Measurements from ENCODE around the gene POLA2. TPM values are rescaled to one million over a fixed set of nuclear protein-coding genes. Genes with fewer than 3 reads are reported as not detected.
"Not testable (repeated sequence)": the region's sequence is repeated elsewhere in the genome, so short reads cannot be mapped to it uniquely, and the experiment has no call there.

The POLA2 gene
- total and polyA plus RNA-seq, 2 donors (not counting 1 experiment from before 2014, with no cell fraction given) = 2.8 to 9.8 TPM

DNA sequence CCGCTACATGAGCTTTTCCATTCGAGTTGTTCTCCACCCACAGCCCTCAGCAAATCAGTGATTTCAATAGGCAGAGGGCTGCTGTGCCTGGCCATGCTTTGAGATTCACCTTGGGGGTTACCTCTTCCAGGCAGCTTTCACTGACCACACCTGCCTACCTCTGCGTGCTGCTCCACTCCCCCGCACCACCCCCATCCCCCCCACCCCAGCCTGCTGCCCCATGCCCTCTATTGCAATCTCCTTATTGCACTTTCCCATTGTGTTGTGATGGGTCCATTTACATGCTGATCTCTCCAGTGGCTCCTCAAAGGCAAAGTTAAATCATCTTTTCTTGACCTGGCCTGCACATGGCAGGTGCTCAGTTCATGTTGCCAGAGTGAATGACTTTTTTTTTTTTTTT is 18.0 kb upstream of the POLA2 start:
- no peak for DNase-seq (ENCODE audit: low read depth in 2 of 2)
- H3K27ac ChIP-seq (ENCODE audit: insufficient read depth, low read length) = no peak overlapping the region
- H3K36me3 ChIP-seq (ENCODE audit: control insufficient read depth, insufficient read depth, low read length) = no peaks in the 10 kb centered on the region
- no peaks in the 10 kb centered on the region for H3K9me3 ChIP-seq (ENCODE audit: control insufficient read depth, insufficient read depth, low read depth, low read length)
- H3K27me3 ChIP-seq (ENCODE audit: control insufficient read depth, insufficient read depth, low read length) = no peaks in the 10 kb centered on the region
- no peak overlapping the region for H2AFZ ChIP-seq (ENCODE audit: low read length)
- no peaks in the 10 kb centered on the region for H3K79me2 ChIP-seq (ENCODE audit: control insufficient read depth, insufficient read depth, low read length)
- no peak overlapping the region for H3K4me2 ChIP-seq (ENCODE audit: extremely low read depth, insufficient read depth, low read length)
- no peak overlapping the region for H3K4me3 ChIP-seq (replicated peaks in 1 of 4; ENCODE audit: control extremely low read depth in 1 of 4, insufficient read depth in 1 of 4, low read depth in 3 of 4, low read length in 4 of 4)
- no peaks in the 10 kb centered on the region for H3K4me1 ChIP-seq (ENCODE audit: control insufficient read depth, extremely low read depth, insufficient read depth, low read length)
- TF ChIP-seq CTCF (conservative IDR thresholded peaks at IDR 0.05 in 1 of 2, IDR thresholded peaks at IDR 0.05 in 1 of 2; ENCODE audit: low read depth in 1 of 2, low read length in 2 of 2) = no peak
- no peak for TF ChIP-seq EZH2 (IDR thresholded peaks at IDR 0.05; ENCODE audit: low read length, missing control alignments)
- no peaks in the 10 kb centered on the region for H4K20me1 ChIP-seq (ENCODE audit: control insufficient read depth, extremely low read depth, insufficient read depth, low read length)
- no peak overlapping the region for H3K9ac ChIP-seq (ENCODE audit: insufficient read depth, low read length)

- H3K79me2 ChIP-seq (ENCODE audit: control insufficient read depth, insufficient read depth, low read length); DNase-seq (ENCODE audit: low read depth in 2 of 2); H3K4me3 ChIP-seq (replicated peaks in 1 of 4; ENCODE audit: control extremely low read depth in 1 of 4, insufficient read depth in 1 of 4, low read depth in 3 of 4, low read length in 4 of 4); H3K9ac ChIP-seq (ENCODE audit: insufficient read depth, low read length); H3K36me3 ChIP-seq (ENCODE audit: control insufficient read depth, insufficient read depth, low read length); H3K27me3 ChIP-seq (ENCODE audit: control insufficient read depth, insufficient read depth, low read length); H2AFZ ChIP-seq (ENCODE audit: low read length); H3K27ac ChIP-seq (ENCODE audit: insufficient read depth, low read length); H3K4me2 ChIP-seq (ENCODE audit: extremely low read depth, insufficient read depth, low read length); H4K20me1 ChIP-seq (ENCODE audit: control insufficient read depth, extremely low read depth, insufficient read depth, low read length); H3K9me3 ChIP-seq (ENCODE audit: control insufficient read depth, insufficient read depth, low read depth, low read length); H3K4me1 ChIP-seq (ENCODE audit: control insufficient read depth, extremely low read depth, insufficient read depth, low read length): not testable (repeated sequence)
These were observed 16.7 kb upstream of the POLA2 start for GRCh38 chr11:65245046-65245445.

DNA sequence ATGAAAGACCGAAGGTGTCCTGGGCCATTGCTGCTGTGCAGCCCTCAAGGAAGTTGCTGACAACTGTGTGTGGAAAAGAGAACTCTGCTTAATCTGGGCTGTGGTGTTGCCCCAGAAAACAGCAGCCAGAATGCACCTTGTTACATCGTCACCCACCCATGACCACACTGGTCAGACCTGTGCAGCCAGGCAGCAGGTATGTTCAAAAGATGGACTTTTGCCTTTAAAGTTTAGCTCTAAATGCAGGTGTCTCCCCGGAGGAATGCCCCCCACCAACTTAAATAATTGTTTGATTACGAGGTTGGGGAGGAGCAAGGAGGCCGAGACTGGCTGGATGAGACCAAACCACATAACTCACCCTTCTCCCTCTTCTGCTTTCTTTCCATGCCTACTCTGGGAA is 15.3 kb upstream of the POLA2 start:
- no peaks in the 10 kb centered on the region for H3K79me2 ChIP-seq (ENCODE audit: control insufficient read depth, insufficient read depth, low read length)
- H3K27me3 ChIP-seq (ENCODE audit: control insufficient read depth, insufficient read depth, low read length) = no peaks in the 10 kb centered on the region
- no peak for DNase-seq (ENCODE audit: low read depth in 2 of 2)
- H3K4me1 ChIP-seq (ENCODE audit: control insufficient read depth, extremely low read depth, insufficient read depth, low read length) = no peaks in the 10 kb centered on the region
- no peaks in the 10 kb centered on the region for H3K9me3 ChIP-seq (ENCODE audit: control insufficient read depth, insufficient read depth, low read depth, low read length)
- no peak overlapping the region for H3K27ac ChIP-seq (ENCODE audit: insufficient read depth, low read length)
- H3K4me2 ChIP-seq (ENCODE audit: extremely low read depth, insufficient read depth, low read length) = no peak overlapping the region
- no peak overlapping the region for H3K9ac ChIP-seq (ENCODE audit: insufficient read depth, low read length)
- no peak for TF ChIP-seq CTCF (conservative IDR thresholded peaks at IDR 0.05 in 1 of 2, IDR thresholded peaks at IDR 0.05 in 1 of 2; ENCODE audit: low read depth in 1 of 2, low read length in 2 of 2)
- no peak for TF ChIP-seq EZH2 (IDR thresholded peaks at IDR 0.05; ENCODE audit: low read length, missing control alignments)
- no peaks in the 10 kb centered on the region for H3K36me3 ChIP-seq (ENCODE audit: control insufficient read depth, insufficient read depth, low read length)
- no peak overlapping the region for H3K4me3 ChIP-seq (replicated peaks in 1 of 4; ENCODE audit: control extremely low read depth in 1 of 4, insufficient read depth in 1 of 4, low read depth in 3 of 4, low read length in 4 of 4)
- no peak overlapping the region for H2AFZ ChIP-seq (ENCODE audit: low read length)
- no peaks in the 10 kb centered on the region for H4K20me1 ChIP-seq (ENCODE audit: control insufficient read depth, extremely low read depth, insufficient read depth, low read length)

DNA sequence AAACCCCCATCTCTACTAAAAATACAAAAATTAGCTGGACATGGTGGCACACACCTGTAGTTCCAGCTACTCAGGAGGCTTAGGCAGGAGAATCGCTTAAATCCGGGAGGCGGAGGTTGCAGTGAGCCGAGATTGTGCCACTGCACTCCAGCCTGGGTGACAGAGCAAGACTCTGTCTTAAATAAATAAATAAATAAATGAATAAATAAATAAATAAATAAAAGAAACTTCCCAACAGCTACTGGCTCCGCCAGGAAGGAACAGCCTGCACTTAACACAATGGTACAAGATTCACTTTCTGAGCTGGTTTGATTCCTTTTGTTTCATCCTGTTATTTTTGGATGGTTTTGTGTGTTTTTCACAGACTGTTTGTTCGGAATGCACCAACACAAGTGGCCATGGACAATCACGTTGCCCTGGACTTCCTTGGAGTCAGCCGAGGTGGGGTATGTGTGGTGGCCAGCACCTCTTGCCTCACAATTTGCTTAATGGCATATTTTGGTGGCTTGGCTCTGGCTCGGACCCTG is 13.5 kb upstream of the POLA2 start:
- not testable (repeated sequence) for H3K4me1 ChIP-seq (ENCODE audit: control insufficient read depth, extremely low read depth, insufficient read depth, low read length)

More for the DNA sequence above, 13.5 kb upstream of the POLA2 start:
- H3K27ac ChIP-seq (ENCODE audit: insufficient read depth, low read length); H3K79me2 ChIP-seq (ENCODE audit: control insufficient read depth, insufficient read depth, low read length); H3K27me3 ChIP-seq (ENCODE audit: control insufficient read depth, insufficient read depth, low read length); H3K4me3 ChIP-seq (replicated peaks in 1 of 4; ENCODE audit: control extremely low read depth in 1 of 4, insufficient read depth in 1 of 4, low read depth in 3 of 4, low read length in 4 of 4); H3K9me3 ChIP-seq (ENCODE audit: control insufficient read depth, insufficient read depth, low read depth, low read length); H3K36me3 ChIP-seq (ENCODE audit: control insufficient read depth, insufficient read depth, low read length); H2AFZ ChIP-seq (ENCODE audit: low read length); H3K4me2 ChIP-seq (ENCODE audit: extremely low read depth, insufficient read depth, low read length); DNase-seq (ENCODE audit: low read depth in 2 of 2); H4K20me1 ChIP-seq (ENCODE audit: control insufficient read depth, extremely low read depth, insufficient read depth, low read length); H3K9ac ChIP-seq (ENCODE audit: insufficient read depth, low read length): not testable (repeated sequence)
